OCI-M2 (cell line): ENCODE results near the gene PARD3.
"Not testable (repeated sequence)": the region's sequence is repeated elsewhere in the genome, so short reads cannot be mapped to it uniquely, and the experiment has no call there.

Experiments used
- DNase-seq: peaks from one replicate; lab custom pipeline; 2025; ENCODE audit not compliant: unreplicated experiment; lab: John Stamatoyannopoulos, UW

Gene PARD3

GRCh38 chr10:34800624-34801023 lies 14.5 kb downstream of the PARD3 start:
- DNase-seq = no peak

GRCh38 chr10:34798654-34799053 lies 16.4 kb downstream of the PARD3 start:
- no peak for DNase-seq

- no peak for DNase-seq
Observed at GRCh38 chr10:34797155-34797554, 17.9 kb downstream of the PARD3 start.

DNA sequence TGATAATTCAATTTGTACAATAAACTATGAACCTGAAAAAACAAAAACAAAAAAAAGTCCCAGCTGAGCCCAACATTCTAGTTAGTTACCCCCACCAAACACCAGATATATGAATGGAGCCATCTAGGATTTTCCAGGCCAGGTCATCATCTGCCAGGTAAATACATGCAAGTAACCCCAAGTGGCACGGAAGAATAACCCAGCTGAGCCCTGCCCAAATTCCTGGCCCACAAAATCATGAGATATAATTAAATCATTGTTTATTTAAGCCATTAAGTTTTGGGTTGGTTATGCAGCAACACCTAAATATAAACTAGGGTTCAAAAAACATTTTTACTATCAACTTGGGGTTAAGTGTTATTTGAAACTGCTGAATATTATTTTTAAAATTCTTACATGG lies 19.0 kb downstream of the PARD3 start:
- DNase-seq = no peak

DNA sequence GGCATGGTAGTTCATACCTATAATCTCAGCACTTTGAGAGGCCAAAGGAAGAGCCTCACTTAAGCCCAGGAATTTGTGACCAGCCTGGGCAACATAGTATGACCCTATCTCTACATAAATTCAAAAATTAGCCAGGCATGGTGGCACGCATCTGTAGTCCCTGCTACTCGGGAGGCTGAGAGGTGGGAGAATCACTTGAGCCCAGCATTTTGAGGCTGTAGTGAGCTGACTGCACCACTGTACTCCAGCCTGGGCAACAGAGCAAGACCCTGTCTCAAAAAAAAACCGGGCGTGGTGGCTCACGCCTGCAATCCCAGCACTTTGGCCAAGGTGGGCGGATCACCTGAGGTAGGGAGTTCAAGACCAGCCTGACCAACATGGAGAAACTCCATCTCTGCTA lies 19.8 kb downstream of the PARD3 start:
- no peak for DNase-seq

DNA sequence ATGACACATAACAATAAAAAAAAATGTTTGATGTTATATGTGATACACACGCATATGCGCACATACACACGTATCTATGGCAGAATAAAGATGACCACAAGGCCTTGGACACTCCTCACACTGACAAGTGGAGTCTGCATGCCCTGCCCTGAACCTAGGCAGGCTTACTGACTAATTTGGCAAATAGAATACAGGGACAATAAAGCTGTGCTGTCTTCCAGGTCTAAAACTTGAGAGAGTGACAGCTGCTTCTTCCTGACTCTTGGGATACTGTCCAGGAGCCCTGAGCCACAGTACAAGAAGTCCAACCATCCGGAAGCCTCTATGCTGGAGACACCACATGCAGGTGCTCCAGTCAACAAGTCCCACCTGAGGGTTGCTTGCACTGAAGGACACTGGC lies 20.3 kb downstream of the PARD3 start:
- DNase-seq = no peak

GRCh38 chr10:34793581-34793980 lies 21.5 kb downstream of the PARD3 start:
- DNase-seq = not testable (repeated sequence)

DNA sequence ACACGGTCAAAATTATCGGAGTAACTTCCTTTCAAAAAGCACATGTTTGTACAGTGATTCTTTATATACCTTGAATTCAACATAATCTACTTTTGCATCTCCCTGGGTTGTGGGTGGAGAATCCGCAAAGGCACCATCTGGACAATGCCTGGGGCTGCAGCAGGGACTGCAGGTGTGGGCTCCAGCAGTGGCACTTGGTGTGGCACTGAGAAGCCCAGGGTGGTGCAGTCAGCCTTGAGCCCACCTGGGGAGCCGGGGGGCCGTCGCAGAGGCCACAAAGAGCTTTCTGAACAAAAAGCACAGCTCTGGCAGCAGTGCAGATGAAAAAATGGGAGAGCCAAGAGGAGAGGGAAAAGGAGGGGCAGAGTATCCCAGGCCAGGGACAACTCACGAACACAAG lies 22.2 kb downstream of the PARD3 start:
- no peak for DNase-seq

DNA sequence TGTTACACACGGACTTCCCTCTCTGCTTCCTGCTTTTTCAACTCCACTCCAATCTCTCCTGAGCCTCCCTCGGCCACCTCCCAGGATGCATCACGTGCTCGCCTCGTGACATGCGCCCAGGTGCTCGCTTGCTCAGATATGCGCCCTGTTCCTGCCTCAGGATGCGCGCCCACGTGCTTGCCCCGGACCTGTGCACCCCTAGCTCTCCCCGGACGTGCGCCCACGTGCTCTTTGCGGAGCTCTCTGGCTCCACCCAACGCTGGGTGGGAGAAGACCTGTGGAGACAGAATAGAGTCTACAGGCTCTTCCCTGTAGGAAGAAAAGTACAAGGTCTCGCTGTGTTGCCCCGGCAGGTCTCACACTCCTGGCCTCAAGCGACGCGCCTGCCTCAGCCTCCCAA lies 23.1 kb downstream of the PARD3 start:
- no peak for DNase-seq

GRCh38 chr10:34791228-34791627 lies 23.9 kb downstream of the PARD3 start:
- DNase-seq = no peak

DNA sequence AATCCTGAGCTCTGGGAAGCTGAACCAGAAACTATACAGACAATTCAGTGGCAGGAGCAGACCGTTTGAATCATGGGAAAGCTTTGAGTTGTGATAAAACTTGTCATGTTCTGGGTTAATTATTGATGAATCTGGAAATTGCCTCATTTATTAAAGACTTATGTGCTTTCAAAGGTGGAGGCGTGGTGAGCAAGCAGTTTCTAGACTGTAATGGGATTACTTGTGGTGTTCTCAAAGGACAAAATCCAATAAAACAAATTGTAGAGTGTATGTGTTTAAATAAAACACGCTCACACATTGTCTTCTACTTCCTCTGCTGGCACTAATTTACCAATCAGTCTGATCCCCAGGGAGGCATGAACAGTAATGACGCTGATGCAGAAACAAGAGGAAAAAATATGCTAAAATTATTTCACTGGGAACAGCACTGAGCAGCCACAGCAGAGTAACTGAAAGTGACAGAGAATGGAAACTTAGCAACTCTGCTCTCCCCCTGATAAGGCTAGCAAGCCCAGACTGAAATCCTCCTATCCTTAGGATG lies 25.1 kb downstream of the PARD3 start:
- DNase-seq = no peak

GRCh38 chr10:34786464-34786863 lies 28.6 kb downstream of the PARD3 start:
- DNase-seq = no peak

- no peak for DNase-seq
Observed at GRCh38 chr10:34781711-34782110, 33.4 kb downstream of the PARD3 start.

DNA sequence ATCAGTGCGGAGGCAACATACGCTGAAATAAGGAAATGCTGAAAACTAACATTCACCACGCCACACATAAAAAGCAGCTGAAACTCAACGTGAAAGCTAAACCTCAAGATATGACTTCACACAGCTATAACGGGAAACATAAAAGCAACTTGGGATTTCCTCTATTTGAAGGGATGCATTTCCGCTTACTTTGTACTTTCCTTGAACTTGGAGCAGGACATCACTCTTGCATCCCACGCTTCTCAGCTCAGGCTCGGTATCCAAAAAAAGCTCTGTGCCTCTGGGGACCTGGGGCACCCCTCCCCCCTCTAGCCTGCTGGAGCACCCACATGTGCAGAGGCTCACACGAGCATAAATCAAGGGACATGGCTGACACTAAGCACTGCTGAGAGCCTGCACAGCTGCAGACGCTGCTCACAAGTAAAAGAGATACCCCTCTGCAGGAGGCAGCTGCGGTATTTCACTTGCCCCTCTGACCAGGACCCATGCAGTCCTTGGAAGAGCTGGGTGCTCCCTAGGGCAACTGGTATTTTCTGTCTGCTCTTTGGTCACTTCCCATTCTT lies 34.2 kb downstream of the PARD3 start:
- DNase-seq = no peak

DNA sequence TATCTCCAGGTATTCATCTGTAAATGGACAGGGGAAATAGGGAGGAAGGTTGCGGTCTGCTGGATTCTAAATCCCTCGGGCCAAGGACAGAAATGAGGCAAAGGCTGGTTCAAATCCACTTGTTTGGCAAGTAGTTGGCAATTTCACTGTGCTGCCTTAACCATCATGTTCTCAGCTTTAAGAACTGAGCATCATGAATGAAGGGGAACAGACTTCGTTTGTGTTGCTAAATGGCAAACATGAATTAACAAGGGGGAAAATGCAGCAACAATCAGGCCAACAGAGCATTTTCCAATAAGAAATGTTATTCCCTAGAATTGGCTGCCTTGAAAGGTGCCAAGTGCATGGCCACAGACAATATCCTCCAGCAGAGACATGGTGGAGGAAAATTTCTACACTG lies 36.9 kb downstream of the PARD3 start:
- DNase-seq = no peak

DNA sequence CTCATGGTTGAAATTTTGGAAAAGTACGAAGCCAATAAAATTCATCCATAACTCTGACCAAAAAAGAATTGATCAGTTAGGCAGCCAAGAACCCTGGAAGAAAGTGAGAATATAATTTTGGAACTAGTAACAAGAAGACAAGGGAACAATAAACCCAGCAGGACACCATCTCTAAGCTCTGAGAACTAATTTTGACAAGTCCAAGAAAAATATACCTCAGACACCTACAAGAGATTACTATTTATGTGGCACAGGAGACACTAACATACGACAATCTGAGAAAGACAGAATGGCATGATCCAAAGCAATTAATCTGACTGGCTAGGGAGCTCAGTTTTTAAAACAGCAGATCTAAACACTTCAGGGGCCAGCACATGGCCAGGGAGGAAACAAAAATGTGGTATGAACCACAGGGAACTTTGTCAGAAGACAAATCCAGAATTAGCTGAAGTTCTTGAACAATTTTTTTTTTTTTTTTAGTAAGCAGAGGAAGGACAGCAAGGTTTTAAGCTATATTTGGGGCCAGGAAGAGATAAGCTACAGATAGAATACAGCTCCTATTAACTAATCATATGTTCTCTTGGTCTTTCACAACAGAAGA lies 38.9 kb downstream of the PARD3 start:
- DNase-seq = no peak

GRCh38 chr10:34775044-34775637 lies 40.0 kb downstream of the PARD3 start:
- DNase-seq = no peak

GRCh38 chr10:34773636-34774630 lies 41.2 kb downstream of the PARD3 start:
- DNase-seq = no peak

GRCh38 chr10:34771525-34771924 lies 43.6 kb downstream of the PARD3 start:
- no peak for DNase-seq

- no peak for DNase-seq
Observed at GRCh38 chr10:34771106-34771505, 44.0 kb downstream of the PARD3 start.

DNA sequence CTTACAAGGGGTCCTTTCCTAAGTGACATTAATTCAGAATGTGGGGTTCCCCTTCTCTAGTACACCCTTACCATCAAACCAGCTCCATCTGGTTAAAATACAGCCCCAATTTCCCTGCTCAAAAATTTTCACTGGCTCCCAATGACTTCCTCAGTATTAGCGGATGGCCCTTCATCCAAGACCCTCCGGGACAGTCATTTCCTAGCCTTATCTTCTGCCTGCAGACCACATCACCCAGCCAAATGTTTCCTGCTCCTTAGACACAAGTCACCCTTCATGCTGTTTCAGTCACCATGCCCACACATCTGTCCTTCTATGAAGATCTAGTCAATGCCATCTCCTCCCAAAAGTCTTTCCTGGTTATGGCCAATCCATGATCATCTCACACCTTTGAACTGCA lies 45.2 kb downstream of the PARD3 start:
- no peak for DNase-seq

DNA sequence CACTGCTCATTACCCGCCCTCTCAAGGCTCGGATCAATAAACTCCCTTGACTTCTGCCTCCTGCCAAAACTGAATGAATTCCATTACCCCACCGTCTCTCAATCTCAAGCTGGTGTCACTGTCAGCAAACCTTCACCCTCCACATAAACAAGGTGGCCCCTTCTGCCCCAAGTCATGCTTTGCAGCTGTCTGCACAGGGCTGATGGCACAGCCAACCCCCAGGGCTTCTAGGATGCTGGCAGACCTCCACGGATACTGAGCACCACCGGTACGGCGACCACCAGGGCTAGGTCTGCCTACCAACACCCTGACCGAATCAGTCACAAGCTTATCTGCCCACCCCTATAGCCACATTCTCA lies 46.1 kb downstream of the PARD3 start:
- no peak for DNase-seq
